ENCODE results near the gene GPR155.
"Not testable (repeated sequence)": the region's sequence is repeated elsewhere in the genome, so short reads cannot be mapped to it uniquely, and the experiment has no call there.

The GPR155 gene

GRCh38 chr2:174438146-174438886 lies 48.5 kb downstream of the GPR155 start:
- no peak for DNase-seq (ENCODE audit: low spot score)

DNA sequence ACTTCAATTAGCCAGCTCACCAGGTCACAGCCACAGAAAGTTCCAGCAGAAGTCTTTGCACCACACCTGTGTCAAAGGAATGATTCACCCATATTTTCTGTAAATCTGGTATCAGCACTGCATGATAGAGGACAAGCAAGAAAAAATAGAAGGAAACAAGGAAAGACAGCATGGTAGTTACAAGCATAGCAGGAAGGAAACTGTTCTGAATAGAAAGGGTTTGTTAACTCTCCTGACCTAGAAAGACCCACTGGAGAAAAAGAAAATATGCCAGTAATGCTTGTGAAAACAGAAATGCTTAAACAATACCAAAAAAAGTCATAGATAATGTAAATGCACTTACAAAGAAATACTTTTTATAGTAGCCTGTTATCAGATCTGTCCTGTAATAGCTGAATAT lies 50.5 kb downstream of the GPR155 start:
- DNase-seq (ENCODE audit: low spot score) = no peak

- no peak for DNase-seq (ENCODE audit: low spot score)
Measured at GRCh38 chr2:174431902-174432301, 54.9 kb downstream of the GPR155 start.

DNA sequence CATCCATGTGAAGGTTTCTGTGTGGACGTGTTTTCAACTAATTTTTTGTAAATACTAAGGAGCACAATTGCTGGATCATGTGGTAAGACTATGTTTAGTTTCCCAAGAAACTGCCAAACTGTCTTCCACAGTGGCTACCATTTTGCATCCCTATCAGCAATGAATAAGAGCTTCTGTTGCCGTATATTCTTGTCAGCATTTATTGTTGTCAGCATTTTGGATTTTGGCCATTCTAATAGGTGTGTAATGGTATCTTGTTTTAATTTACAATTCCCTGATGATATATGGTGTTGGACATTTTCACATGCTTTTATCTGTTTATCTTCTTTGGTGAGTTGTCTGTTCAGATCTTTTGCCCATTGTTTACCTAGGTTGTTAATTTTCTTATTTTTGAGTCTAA lies 56.8 kb downstream of the GPR155 start:
- no peak for DNase-seq (ENCODE audit: low spot score)

- DNase-seq (ENCODE audit: low spot score) = peak; percentile 27
Measured at GRCh38 chr2:174428214-174428613, 58.6 kb downstream of the GPR155 start.

GRCh38 chr2:174412256-174412655 lies 74.6 kb downstream of the GPR155 start:
- DNase-seq (ENCODE audit: low spot score) = no peak

DNA sequence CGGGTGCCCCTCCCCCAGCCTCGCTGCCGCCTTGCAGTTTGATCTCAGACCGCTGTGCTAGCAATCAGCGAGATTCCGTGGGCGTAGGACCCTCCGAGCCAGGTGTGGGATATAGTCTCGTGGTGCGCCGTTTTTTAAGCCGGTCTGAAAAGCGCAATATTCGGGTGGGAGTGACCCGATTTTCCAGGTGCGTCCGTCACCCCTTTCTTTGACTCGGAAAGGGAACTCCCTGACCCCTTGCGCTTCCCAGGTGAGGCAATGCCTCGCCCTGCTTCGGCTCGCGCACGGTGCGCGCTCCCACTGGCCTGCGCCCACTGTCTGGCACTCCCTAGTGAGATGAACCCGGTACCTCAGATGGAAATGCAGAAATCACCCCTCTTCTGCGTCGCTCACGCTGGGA lies 76.8 kb downstream of the GPR155 start:
- DNase-seq (ENCODE audit: low spot score) = not testable (repeated sequence)

DNA sequence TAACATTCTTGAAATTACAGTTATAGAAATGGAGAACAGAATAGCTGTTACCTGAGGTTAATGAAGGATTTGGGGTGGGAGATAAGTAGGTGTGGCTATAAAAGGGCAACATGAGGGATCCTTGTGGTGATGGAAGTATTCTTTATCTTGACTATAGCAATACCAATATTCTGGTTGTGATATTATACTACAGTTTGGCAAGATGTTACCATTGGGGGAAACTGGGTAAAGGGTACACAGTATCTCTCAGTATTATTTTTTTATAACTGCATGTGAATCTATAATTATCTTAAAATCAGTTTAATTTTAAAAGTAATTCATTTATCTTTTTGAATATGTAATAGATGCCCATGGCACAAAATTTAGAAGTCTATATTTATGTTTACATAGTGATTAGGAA lies 83.2 kb downstream of the GPR155 start:
- no peak for DNase-seq (ENCODE audit: low spot score)

- no peak for DNase-seq (ENCODE audit: low spot score)
Measured at GRCh38 chr2:174400853-174401252, 86.0 kb downstream of the GPR155 start.

DNA sequence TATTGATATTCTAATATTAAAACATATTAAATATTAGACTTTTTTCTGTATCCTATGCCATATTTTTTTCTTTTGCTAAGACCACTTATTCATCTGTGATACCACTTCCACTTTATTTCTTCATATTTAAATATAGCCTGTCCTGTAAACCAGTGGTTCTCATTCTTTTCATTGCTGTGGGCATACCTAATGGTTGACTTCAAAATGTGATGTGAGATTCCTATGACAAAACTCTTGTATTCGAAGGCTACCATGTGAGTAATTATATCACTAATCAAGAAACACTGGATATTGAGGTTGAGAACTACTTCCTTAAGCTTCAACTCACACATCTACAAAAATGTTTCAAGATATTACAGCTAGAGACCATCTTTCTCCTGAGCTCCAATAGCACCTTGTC lies 87.7 kb downstream of the GPR155 start:
- no peak for DNase-seq (ENCODE audit: low spot score)

DNA sequence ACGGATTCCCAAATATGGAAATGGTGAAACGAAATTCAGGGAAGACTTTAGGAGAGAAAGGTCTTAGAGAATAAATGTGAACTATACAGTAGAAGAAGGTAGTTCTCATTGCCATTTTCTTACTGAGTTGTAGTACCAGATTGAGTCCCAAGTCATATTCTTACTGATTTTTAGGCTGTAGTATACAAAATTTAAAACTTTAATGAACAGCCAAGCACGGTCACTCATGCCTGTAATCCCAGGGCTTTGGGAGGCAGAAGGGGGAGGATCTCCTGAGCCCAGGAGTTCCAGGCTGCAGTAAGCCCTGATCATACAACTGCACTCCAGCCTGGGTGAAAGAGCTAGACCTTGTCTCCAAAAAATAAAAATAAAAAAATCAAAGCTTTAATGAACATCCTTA lies 89.1 kb downstream of the GPR155 start:
- DNase-seq (ENCODE audit: low spot score) = no peak

- peak; percentile 20 for DNase-seq (ENCODE audit: low spot score)
Measured at GRCh38 chr2:174395969-174396630, 90.7 kb downstream of the GPR155 start.

DNA sequence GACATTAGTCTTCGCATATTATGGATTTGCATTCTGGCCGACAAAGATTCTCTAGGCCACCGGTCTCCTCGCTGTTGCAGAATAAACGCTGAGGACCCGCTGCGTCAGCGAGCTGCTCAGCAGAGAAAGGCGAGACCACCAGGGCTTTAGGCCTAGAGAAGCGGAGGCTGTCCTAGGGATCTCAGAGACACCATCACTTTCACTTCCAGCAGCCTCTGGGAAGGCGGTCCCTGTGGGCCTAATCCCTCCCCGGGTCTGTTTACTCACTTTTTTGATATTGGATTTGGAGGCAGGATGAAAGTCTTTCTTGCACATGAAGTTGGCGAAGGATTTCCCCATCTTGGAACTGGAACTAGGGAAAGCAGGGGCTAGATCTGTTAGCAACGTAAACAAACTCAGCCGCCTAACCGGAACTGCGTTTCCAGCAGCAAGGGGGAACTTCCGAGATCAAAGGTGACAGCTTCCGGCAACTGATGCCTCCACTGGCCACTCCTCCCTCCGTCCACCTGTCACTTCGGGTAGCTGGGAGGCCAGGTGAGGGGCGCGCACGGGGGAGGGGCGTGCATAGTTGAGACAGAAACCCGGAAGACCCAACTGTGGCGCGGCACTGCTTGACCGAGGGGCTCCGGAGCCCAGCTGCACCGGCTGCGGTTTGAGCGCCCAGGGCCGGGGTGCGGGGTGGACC lies 91.4 kb downstream of the GPR155 start, which contains the start of gene SCRN3:
TSS of gene SCRN3 (plus strand) at position 447 of the 685 bp plus-strand sequence. CDS start 2,554 bp downstream, outside the sequence.
- DNase-seq (ENCODE audit: low spot score) = peak; percentile 93

- DNase-seq (ENCODE audit: low spot score) = no peak
Measured at GRCh38 chr2:174392706-174393105, 94.1 kb downstream of the GPR155 start.

DNA sequence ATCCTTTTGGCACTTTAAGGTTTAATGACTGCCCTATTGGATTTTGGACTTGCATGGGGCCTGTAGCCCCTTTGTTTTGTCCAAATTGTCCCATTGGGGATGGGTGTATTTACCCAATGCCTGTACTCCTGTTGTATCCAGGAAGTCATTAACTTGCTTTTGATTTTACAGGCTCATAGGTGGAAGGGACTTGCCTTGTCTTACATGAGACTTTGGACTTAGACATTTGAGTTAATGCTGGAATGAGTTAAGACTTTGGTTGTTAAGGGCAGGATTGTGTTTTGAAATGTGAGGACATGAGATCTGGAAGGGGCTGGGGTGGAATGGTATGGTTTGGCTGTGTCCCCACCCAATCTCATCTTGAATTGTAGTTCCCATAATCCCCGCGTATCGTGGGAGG lies 96.5 kb downstream of the GPR155 start:
- DNase-seq (ENCODE audit: low spot score) = not testable (repeated sequence)

DNA sequence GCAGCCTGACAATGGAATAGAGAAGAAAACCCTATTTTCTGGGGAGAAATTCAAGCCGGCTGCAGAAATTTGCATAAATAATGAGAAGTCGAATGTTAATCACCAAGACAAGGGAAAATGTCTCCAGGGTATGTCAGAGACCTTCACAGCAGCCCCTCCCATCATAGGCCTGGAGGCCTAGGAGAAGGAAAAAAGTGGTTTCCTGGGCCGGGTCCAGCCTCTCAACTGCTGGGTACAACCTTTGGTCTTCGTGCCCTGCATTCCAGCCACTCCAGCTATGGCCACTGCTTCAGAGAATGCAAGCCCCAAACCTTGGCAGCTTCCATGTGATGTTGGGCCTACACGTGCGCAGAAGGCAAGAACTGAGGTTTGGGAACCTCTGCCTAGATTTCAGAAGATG lies 97.3 kb downstream of the GPR155 start:
- DNase-seq (ENCODE audit: low spot score) = no peak

DNA sequence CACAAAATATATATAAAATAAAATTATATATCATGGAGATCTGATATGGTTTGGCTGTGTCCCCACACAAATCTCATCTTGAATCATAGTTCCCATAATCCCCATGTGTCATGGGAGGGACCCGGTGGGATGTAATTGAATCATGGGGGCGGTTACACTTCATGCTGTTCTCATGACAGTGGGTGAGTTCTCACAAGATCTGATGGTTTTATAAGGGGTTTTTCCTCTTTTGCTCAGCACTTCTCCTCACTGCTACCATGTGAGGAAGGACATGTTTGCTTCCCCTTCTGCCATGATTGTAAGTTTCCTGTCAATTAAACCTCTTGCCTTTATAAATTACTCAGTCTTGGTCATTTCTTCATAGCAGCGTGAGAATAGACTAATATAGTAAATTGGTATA lies 98.1 kb downstream of the GPR155 start:
- not testable (repeated sequence) for DNase-seq (ENCODE audit: low spot score)

DNA sequence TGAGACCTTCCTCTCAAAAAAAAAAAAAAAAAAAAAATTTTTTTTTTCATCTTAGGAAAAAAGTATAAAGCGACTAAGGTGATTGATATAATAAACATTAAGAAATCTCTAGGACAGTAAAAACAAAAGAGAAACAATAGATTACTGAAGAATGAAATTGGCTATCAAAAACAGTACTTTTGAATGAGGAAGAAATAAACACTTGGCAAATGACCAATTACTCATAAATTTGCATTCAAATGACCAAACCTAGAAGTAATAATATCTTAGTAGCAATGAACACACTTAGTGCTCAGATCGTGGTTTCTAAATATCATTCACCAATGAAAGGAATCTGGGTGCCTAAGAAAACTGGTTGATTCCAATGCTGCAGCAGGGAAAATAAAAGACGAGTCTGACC lies 101.6 kb downstream of the GPR155 start:
- no peak for DNase-seq (ENCODE audit: low spot score)

DNA sequence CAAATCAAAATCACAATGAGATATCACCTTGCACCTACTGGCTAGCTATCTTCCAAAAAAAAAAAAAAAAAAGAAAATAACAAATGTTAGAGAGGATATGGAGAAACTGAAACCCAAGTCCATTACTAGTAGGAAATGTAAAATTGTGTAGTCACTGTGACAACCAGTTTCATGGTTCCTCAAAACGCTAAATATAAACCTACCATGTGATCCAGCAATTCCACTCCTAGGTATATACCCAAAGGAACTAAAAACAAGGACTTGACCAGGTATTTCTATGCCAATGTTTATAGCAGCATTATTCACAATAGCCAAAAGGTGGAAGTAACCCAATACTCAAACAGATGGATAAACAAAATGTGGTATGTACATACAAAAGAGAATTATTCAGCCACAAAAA lies 103.0 kb downstream of the GPR155 start:
- DNase-seq (ENCODE audit: low spot score) = no peak
